Natural killer cell (primary cell): ENCODE measurements around the gene TRAPPC2L. TPM values are rescaled to one million over a fixed set of nuclear protein-coding genes. Genes with fewer than 3 reads are reported as not detected.
A peak's percentile ranks its signal among the peaks of the same experiment; 100 is the strongest.

ENCODE experiments used
- ATAC-seq, 3 donors: fragments of 150-1000 bp in 2 of 3; fragments of 200-7000 bp in 1 of 3; cut with Tn5 transposase; 1 replicate in 1 of 3; 2 replicates in 2 of 3; pipeline ENCODE4 v1.10.0; 2021; ENCODE audit warnings: mild to moderate bottlenecking in 2 of 3, moderate library complexity in 2 of 3
- DNase-seq, 2 donors: peaks; one replicate each; pipeline versions ENCODE4 v3.0.0 to v3.0.0-alpha.2; 2013 to 2021; ENCODE audit warnings: mixed read lengths in 1 of 2
- H3K27ac ChIP-seq: one replicate; pipeline ENCODE4 v1.5.1; 2013; ENCODE audit warnings: mild to moderate bottlenecking, low read length
- H3K27me3 ChIP-seq: one replicate; pipeline ENCODE4 v1.6.1; 2013; ENCODE audit warnings: low read length; ENCODE audit not compliant: control insufficient read depth, insufficient read depth
- H3K36me3 ChIP-seq: one replicate; pipeline ENCODE4 v1.6.1; 2013; ENCODE audit warnings: low read length; ENCODE audit not compliant: control insufficient read depth, insufficient read depth
- H3K4me1 ChIP-seq: one replicate; pipeline ENCODE4 v1.6.1; 2013; ENCODE audit warnings: low read length; ENCODE audit not compliant: control insufficient read depth, insufficient read depth
- H3K4me3 ChIP-seq: one replicate; pipeline ENCODE4 v1.5.1; 2013; ENCODE audit warnings: low read length
- H3K9me3 ChIP-seq: one replicate; pipeline ENCODE4 v1.6.1; 2013; ENCODE audit warnings: low read length; ENCODE audit not compliant: control insufficient read depth, insufficient read depth
- H3K27ac Mint-ChIP-seq, 2 donors: one replicate each; pipeline ENCODE4 v1.8.0; 2022; ENCODE audit warnings: mild to moderate bottlenecking in 2 of 2, mixed read lengths in 2 of 2, moderate library complexity in 1 of 2
- H3K27me3 Mint-ChIP-seq, 2 donors: one replicate each; pipeline ENCODE4 v1.8.0; 2022; ENCODE audit warnings: low read depth in 2 of 2, mixed read lengths in 2 of 2
- H3K36me3 Mint-ChIP-seq: one replicate; pipeline ENCODE4 v1.8.0; 2022; ENCODE audit warnings: mixed read lengths
- H3K4me1 Mint-ChIP-seq, 2 donors: one replicate each; pipeline ENCODE4 v1.8.0; 2022; ENCODE audit warnings: mixed read lengths in 2 of 2
- H3K4me3 Mint-ChIP-seq: one replicate; pipeline ENCODE4 v1.8.0; 2022; ENCODE audit warnings: mild to moderate bottlenecking, moderate library complexity, mixed read lengths
- H3K9me3 Mint-ChIP-seq, 2 donors: one replicate each; pipeline ENCODE4 v1.8.0; 2022; ENCODE audit warnings: mixed read lengths in 2 of 2
- WGBS: methylation state at CpG from one replicate; pipeline ENCODE4 v1.1.7; 2013; ENCODE audit warnings: missing lambda C conversion rate; ENCODE audit not compliant: insufficient coverage; 5-methylcytosine and 5-hydroxymethylcytosine counted together
- intact Hi-C: fragments of 100-400 bp; cut with micrococcal nuclease; formaldehyde crosslinking; loops from one replicate; pipeline ENCODE4 v1.14.2; 2022
- total RNA-seq, 4 donors: library from RNA; stranded (reverse); fragments of 120-200 nt in 1 of 4; gene quantifications; one replicate each; pipeline versions ENCODE4 v1.2.3 to v1.2.4, GENCODE V29; 2013 to 2022
- TF ChIP-seq, protein P1 (sequence below): fragments of 200-600 bp; IDR thresholded peaks from one replicate; pipeline ENCODE4 v1.8.0; 2022; ENCODE audit warnings: antibody characterized with exemption

The TRAPPC2L gene
- total RNA-seq, 3 donors from 2014 or later (not counting 1 experiment from before 2014, with no cell fraction given): 31.9 to 39.0 (median 36.2) TPM

DNA sequence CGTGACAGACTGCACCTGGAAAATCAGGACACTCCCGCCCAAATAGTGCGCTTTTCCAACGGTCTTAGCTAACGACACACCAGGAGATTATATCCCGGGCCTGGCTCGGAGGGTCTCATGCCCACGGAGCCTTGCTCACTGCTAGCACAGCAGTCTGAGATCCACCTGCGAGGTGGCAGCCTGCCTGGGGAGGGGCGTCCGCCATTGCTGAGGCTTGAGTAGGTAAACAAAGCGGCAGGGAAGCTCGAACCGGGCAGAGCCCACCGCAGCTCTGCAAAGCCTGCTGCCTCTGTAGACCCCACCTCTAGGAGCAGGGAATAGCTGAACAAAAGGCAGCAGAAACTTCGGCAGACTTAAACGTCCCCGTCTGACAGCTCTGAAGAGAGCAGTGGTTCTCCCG lies 5.3 kb upstream of the TRAPPC2L start:
- no peaks in the 10 kb centered on the region for H3K27me3 ChIP-seq
- DNase-seq: no peak
- intact Hi-C loops: no loop called here
- H3K4me1 Mint-ChIP-seq: peaks cover 14 to 21% of the 10 kb centered on the region in 2 donors
- H3K27ac ChIP-seq: no peak overlapping the region
- H3K4me1 ChIP-seq: peaks cover 32% of the 10 kb centered on the region
- WGBS: 96% methylated on average over 19 of the region's 19 CpGs
- H3K9me3 ChIP-seq: no peaks in the 10 kb centered on the region
- TF ChIP-seq, protein P1, sequence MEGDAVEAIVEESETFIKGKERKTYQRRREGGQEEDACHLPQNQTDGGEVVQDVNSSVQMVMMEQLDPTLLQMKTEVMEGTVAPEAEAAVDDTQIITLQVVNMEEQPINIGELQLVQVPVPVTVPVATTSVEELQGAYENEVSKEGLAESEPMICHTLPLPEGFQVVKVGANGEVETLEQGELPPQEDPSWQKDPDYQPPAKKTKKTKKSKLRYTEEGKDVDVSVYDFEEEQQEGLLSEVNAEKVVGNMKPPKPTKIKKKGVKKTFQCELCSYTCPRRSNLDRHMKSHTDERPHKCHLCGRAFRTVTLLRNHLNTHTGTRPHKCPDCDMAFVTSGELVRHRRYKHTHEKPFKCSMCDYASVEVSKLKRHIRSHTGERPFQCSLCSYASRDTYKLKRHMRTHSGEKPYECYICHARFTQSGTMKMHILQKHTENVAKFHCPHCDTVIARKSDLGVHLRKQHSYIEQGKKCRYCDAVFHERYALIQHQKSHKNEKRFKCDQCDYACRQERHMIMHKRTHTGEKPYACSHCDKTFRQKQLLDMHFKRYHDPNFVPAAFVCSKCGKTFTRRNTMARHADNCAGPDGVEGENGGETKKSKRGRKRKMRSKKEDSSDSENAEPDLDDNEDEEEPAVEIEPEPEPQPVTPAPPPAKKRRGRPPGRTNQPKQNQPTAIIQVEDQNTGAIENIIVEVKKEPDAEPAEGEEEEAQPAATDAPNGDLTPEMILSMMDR: no peak
- no peaks in the 10 kb centered on the region for H3K27me3 Mint-ChIP-seq
- no peak overlapping the region for H3K4me3 ChIP-seq
- peaks cover 11% of the 10 kb centered on the region for H3K36me3 ChIP-seq
- H3K4me3 Mint-ChIP-seq: no peak overlapping the region
- ATAC-seq: no peak
- no peaks in the 10 kb centered on the region for H3K36me3 Mint-ChIP-seq
- no peak overlapping the region for H3K27ac Mint-ChIP-seq
- H3K9me3 Mint-ChIP-seq: no peaks in the 10 kb centered on the region

DNA sequence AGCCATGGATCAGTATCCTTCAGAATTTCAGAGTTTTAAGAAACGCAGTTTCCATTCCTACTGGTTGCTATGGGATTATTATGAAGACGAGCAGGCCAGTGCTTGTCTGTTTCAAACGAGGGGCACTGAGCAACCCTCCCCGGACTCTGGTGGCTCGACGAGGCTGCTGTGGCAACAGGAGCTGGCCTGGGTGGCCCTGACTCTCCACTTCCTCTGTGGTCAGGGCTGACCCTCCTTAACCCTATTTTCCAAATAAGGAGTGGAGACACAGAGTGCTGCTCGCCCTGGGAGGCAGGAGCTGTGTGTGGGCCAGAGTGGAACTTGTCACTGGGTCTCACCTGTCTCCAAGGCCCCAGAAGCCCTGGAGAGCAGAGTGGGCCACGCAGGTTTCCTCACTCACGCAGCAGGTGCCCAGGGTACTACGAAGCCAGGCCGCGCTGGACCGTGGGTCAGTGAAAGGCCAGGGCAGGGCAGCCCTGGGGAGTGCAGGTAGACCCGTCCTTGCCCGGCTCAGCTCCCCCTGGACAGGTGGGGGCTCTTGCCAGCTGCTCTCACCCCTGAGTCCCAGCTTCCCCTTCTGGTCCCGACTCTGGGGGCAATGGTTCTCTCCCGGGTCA lies 3.5 kb upstream of the TRAPPC2L start:
- no peaks in the 10 kb centered on the region for H3K27me3 ChIP-seq
- ATAC-seq (no peak), DNase-seq (no peak)
- intact Hi-C loops: no loop called here
- 73% methylated on average over 17 of the region's 17 CpGs for WGBS
- peaks cover 43% of the 10 kb centered on the region for H3K4me1 ChIP-seq
- Mint-ChIP-seq H3K4me3 (no peak overlapping the region), H3K27ac (no peak overlapping the region), H3K27me3 (no peaks in the 10 kb centered on the region), H3K36me3 (no peaks in the 10 kb centered on the region), H3K4me1 (peaks cover 25 to 33% of the 10 kb centered on the region in 2 donors), H3K9me3 (no peaks in the 10 kb centered on the region)
- H3K36me3 ChIP-seq: peaks cover 9% of the 10 kb centered on the region
- no peak overlapping the region for H3K4me3 ChIP-seq
- no peaks in the 10 kb centered on the region for H3K9me3 ChIP-seq
- TF ChIP-seq, protein P1: no peak
- H3K27ac ChIP-seq: no peak overlapping the region

DNA sequence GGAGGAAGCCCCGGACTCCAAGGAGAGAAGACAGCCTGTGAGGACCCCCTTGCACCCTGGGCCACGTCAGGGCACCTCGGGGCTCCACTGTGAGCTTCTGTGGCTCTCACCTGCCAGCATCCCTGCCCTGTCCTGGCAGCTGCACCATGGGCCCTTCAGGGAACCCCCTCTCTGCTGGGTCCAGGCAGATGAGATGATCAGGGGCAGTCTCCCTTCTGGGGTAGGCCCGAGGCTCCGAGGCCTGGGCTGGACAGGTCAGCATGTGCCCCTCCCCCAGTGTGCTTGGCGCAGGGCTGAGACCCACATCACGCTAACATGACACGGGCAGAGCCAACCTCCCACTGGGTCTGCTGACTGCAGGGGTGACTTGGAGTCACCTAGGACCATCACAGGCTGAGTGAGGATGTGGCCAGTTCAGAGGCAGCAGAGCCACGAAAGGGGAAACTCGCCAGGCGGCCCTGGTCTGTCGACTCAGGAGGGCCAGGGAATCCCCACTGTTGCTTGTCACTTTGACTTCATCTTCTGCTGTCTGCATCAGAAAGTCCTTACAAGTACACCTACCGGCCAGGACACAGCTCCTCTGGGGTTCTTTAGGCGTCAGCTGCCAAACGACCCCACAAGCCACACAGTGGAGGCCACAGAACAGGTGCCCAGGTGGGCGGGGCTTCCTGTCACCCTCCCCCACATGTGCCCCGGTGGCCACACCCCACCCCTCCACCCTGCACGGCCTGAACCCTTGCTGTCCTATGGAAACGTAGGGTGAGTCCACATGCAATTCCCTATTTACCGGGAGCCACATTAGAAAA lies 2.4 kb upstream of the TRAPPC2L start:
- WGBS: 38% methylated on average over 17 of the region's 20 CpGs
- H3K36me3 Mint-ChIP-seq: no peaks in the 10 kb centered on the region
- DNase-seq (peak; percentile 33 to 61), ATAC-seq (peak; percentile 9 to 27 (median 20))
- intact Hi-C loops: loop anchor here (5.0 kb wide), 1 partner anchor 117 kb away; no protein-coding TSS in a partner anchor
- peak overlapping the region; percentile 70 to 79 for H3K27ac Mint-ChIP-seq
- peak overlapping the region; percentile 19 for H3K27ac ChIP-seq
- TF ChIP-seq, protein P1: no peak
- H3K4me1 ChIP-seq: peaks cover 43% of the 10 kb centered on the region
- H3K36me3 ChIP-seq: peaks cover 12% of the 10 kb centered on the region
- no peaks in the 10 kb centered on the region for H3K9me3 Mint-ChIP-seq
- peaks cover 25 to 36% of the 10 kb centered on the region in 2 donors for H3K4me1 Mint-ChIP-seq
- H3K4me3 Mint-ChIP-seq: peak overlapping the region; percentile 81
- no peaks in the 10 kb centered on the region for H3K27me3 ChIP-seq
- H3K4me3 ChIP-seq: no peak overlapping the region
- H3K9me3 ChIP-seq: no peaks in the 10 kb centered on the region
- H3K27me3 Mint-ChIP-seq: no peaks in the 10 kb centered on the region
